Measurements from ENCODE around the gene MTTP. TPM values are rescaled to one million over a fixed set of nuclear protein-coding genes. Genes with fewer than 3 reads are reported as not detected.
A peak's percentile ranks its signal among the peaks of the same experiment; 100 is the strongest.

MTTP gene
- total and polyA plus RNA-seq, 2 experiments from 2014 or later, result 0.08 to 0.14 TPM

GRCh38 chr4:99572527-99573240, 1.9 kb upstream of the MTTP start (continued):
- TF ChIP-seq, protein P1, sequence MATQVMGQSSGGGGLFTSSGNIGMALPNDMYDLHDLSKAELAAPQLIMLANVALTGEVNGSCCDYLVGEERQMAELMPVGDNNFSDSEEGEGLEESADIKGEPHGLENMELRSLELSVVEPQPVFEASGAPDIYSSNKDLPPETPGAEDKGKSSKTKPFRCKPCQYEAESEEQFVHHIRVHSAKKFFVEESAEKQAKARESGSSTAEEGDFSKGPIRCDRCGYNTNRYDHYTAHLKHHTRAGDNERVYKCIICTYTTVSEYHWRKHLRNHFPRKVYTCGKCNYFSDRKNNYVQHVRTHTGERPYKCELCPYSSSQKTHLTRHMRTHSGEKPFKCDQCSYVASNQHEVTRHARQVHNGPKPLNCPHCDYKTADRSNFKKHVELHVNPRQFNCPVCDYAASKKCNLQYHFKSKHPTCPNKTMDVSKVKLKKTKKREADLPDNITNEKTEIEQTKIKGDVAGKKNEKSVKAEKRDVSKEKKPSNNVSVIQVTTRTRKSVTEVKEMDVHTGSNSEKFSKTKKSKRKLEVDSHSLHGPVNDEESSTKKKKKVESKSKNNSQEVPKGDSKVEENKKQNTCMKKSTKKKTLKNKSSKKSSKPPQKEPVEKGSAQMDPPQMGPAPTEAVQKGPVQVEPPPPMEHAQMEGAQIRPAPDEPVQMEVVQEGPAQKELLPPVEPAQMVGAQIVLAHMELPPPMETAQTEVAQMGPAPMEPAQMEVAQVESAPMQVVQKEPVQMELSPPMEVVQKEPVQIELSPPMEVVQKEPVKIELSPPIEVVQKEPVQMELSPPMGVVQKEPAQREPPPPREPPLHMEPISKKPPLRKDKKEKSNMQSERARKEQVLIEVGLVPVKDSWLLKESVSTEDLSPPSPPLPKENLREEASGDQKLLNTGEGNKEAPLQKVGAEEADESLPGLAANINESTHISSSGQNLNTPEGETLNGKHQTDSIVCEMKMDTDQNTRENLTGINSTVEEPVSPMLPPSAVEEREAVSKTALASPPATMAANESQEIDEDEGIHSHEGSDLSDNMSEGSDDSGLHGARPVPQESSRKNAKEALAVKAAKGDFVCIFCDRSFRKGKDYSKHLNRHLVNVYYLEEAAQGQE (IDR thresholded peaks at IDR 0.05; ENCODE audit: unreplicated experiment), result no peak
- no peak for TF ChIP-seq CREB1 (CRISPR knock-in tag; IDR thresholded peaks at IDR 0.05; ENCODE audit: low read depth)
- no peak for TF ChIP-seq ZNF114 (CRISPR knock-in tag; IDR thresholded peaks at IDR 0.05)
- no peak for TF ChIP-seq EZH2 (IDR thresholded peaks at IDR 0.05; ENCODE audit: low read depth, unreplicated experiment)
- TF ChIP-seq ETS1 (IDR thresholded peaks at IDR 0.05), result no peak
- no peak for TF ChIP-seq POLR2AphosphoS5 (IDR thresholded peaks at IDR 0.05; ENCODE audit: low read depth)
- no peak for TF ChIP-seq STAT1 (IDR thresholded peaks at IDR 0.05; ENCODE audit: unreplicated experiment)
- TF ChIP-seq ZNF331 (CRISPR knock-in tag; IDR thresholded peaks at IDR 0.05; ENCODE audit: low read depth), result no peak

GRCh38 chr4:99573735-99574368, 772 bp upstream of the MTTP start:
- Histone ChIP-seq H3K36me3 (ENCODE audit: insufficient read depth) (no peaks in the 10 kb centered on the region), H3K4me3 (no peak overlapping the region), H3K4me1 (ENCODE audit: insufficient read depth) (peaks cover 9% of the 10 kb centered on the region; the same call in 1 of the 2 replicates), H3K9me2 (ENCODE audit: insufficient read depth) (no peaks in the 10 kb centered on the region), H3K79me2 (replicated peaks; ENCODE audit: insufficient read depth) (no peaks in the 10 kb centered on the region), H3K27ac (ENCODE audit: low read depth) (no peak overlapping the region), H3F3A (replicated peaks; ENCODE audit: low read depth) (no peaks in the 10 kb centered on the region), H2AFZ (peak overlapping the region; percentile 30; the same call in 1 of the 2 replicates), H3K27me3 (ENCODE audit: insufficient read depth) (no peaks in the 10 kb centered on the region), H3K4me2 (no peak overlapping the region), H4K20me1 (replicated peaks; ENCODE audit: insufficient read depth) (no peaks in the 10 kb centered on the region)
- Mint-ChIP-seq H3K9me3 (no peaks in the 10 kb centered on the region), H3K27ac (no peak overlapping the region), H3K4me1 (peaks cover 9% of the 10 kb centered on the region), H3K27me3 (ENCODE audit: insufficient read depth, low read depth, poor library complexity) (no peaks in the 10 kb centered on the region), H3K36me3 (ENCODE audit: low read depth) (no peaks in the 10 kb centered on the region), H3K4me3 (no peak overlapping the region)
- ATAC-seq (no peak), DNase-seq (ENCODE audit: low spot score) (no peak)
- TF ChIP-seq, protein P1 (IDR thresholded peaks at IDR 0.05; ENCODE audit: unreplicated experiment), result no peak
- no peak for TF ChIP-seq EZH2 (IDR thresholded peaks at IDR 0.05; ENCODE audit: low read depth, unreplicated experiment)
- no peak for TF ChIP-seq ZNF331 (CRISPR knock-in tag; IDR thresholded peaks at IDR 0.05; ENCODE audit: low read depth)
- no peak for TF ChIP-seq EZH2phosphoT487 (IDR thresholded peaks at IDR 0.05; ENCODE audit: unreplicated experiment)
- TF ChIP-seq ETS1 (IDR thresholded peaks at IDR 0.05), result no peak
- TF ChIP-seq STAT1 (IDR thresholded peaks at IDR 0.05; ENCODE audit: unreplicated experiment), result no peak
- TF ChIP-seq CTCF (conservative IDR thresholded peaks at IDR 0.05; ENCODE audit: low read depth in 2 of 2), result no peak
- TF ChIP-seq JUNB (IDR thresholded peaks at IDR 0.05; ENCODE audit: unreplicated experiment), result no peak
- no peak for TF ChIP-seq CREB1 (CRISPR knock-in tag; IDR thresholded peaks at IDR 0.05; ENCODE audit: low read depth)
- no peak for TF ChIP-seq NANOG (IDR thresholded peaks at IDR 0.05; ENCODE audit: borderline replicate concordance)
- no peak for TF ChIP-seq POLR2AphosphoS5 (IDR thresholded peaks at IDR 0.05; ENCODE audit: low read depth)
